ENCODE measurements around the gene SMAD6.

Gene SMAD6

GRCh38 chr15:66675446-66675845, 26.6 kb upstream of the SMAD6 start:
- Histone ChIP-seq H4K20me1 (ENCODE audit: insufficient read depth) (no peaks in the 10 kb centered on the region), H2AFZ (ENCODE audit: low read depth) (no peak overlapping the region), H3K27ac (no peak overlapping the region), H3K79me2 (ENCODE audit: insufficient read depth, low read depth) (no peaks in the 10 kb centered on the region), H3K9ac (no peak overlapping the region), H3K27me3 (ENCODE audit: insufficient read depth, low read depth) (no peaks in the 10 kb centered on the region), H3K36me3 (ENCODE audit: insufficient read depth) (no peaks in the 10 kb centered on the region), H3K4me1 (ENCODE audit: low read depth, poor library complexity, severe bottlenecking) (no peaks in the 10 kb centered on the region), H3K4me2 (no peak overlapping the region), H3K4me3 (IDR thresholded peaks at IDR 0.05; ENCODE audit: insufficient read depth, low read depth, low read length) (no peak overlapping the region)
- TF ChIP-seq CTCF (conservative IDR thresholded peaks at IDR 0.05; ENCODE audit: low read depth, low read length) = no peak

DNA sequence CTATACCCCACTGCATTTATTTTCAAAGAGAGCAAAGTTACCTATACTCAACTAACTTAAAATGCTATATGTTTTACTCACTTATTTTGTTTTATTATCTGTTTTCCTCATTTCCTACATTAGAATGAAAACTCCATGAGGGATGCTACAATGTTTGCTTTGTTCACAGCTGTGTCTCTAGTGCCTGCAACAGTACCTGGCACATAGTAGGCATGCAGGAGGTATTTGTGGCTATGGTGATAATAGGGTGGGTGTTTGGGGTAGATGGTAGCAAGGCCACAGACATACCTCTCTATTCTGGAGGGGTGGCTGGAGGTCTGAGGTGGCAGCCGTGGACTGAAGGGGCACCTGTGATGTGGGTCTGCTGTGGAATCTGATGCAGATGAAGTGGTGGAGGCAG, 24.7 kb upstream of the SMAD6 start:
- no peak overlapping the region for H3K9ac ChIP-seq
- no peaks in the 10 kb centered on the region for H4K20me1 ChIP-seq (ENCODE audit: insufficient read depth)
- H3K4me2 ChIP-seq = no peak overlapping the region
- no peaks in the 10 kb centered on the region for H3K4me1 ChIP-seq (ENCODE audit: low read depth, poor library complexity, severe bottlenecking)
- H3K27me3 ChIP-seq (ENCODE audit: insufficient read depth, low read depth) = no peaks in the 10 kb centered on the region
- H3K4me3 ChIP-seq (IDR thresholded peaks at IDR 0.05; ENCODE audit: insufficient read depth, low read depth, low read length) = no peak overlapping the region
- no peak overlapping the region for H2AFZ ChIP-seq (ENCODE audit: low read depth)
- H3K79me2 ChIP-seq (ENCODE audit: insufficient read depth, low read depth) = no peaks in the 10 kb centered on the region
- no peak overlapping the region for H3K27ac ChIP-seq
- TF ChIP-seq CTCF (conservative IDR thresholded peaks at IDR 0.05; ENCODE audit: low read depth, low read length) = no peak
- H3K36me3 ChIP-seq (ENCODE audit: insufficient read depth) = no peaks in the 10 kb centered on the region

DNA sequence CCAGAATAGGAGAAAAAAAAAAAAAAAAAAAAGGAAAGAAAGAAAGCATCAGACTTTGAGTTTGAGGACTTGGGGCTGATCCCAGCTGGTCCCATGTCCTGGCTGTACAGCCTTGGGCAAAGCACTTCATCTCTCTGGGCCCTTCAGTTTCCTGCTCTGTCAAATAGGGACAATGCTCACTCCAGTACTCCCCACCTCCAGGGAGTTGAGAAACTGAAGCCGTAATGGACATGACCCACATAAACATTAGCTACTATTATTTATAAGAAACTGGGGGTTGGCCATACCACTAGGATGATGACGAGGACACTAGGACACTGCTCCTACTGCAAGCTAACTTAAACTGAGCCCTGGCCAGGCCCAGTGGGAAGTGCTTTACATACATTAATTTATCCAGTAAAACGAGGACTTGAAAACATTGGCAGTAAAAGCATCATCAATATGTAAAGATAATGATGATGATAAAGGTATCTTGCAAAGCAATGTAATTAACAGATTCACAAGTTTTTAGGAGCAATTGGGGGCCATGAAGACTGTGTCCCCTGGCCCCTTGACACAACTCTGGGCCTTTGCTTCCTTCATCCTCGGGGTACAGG, 22.9 kb upstream of the SMAD6 start:
- H3K9ac ChIP-seq = no peak overlapping the region
- H3K4me1 ChIP-seq (ENCODE audit: low read depth, poor library complexity, severe bottlenecking) = no peaks in the 10 kb centered on the region
- no peak overlapping the region for H3K27ac ChIP-seq
- H3K4me3 ChIP-seq (IDR thresholded peaks at IDR 0.05; ENCODE audit: insufficient read depth, low read depth, low read length) = no peak overlapping the region
- H3K79me2 ChIP-seq (ENCODE audit: insufficient read depth, low read depth) = no peaks in the 10 kb centered on the region
- H3K36me3 ChIP-seq (ENCODE audit: insufficient read depth) = no peaks in the 10 kb centered on the region
- H3K27me3 ChIP-seq (ENCODE audit: insufficient read depth, low read depth) = no peaks in the 10 kb centered on the region
- TF ChIP-seq CTCF (conservative IDR thresholded peaks at IDR 0.05; ENCODE audit: low read depth, low read length) = no peak
- H3K4me2 ChIP-seq = no peak overlapping the region
- H4K20me1 ChIP-seq (ENCODE audit: insufficient read depth) = no peaks in the 10 kb centered on the region
- H2AFZ ChIP-seq (ENCODE audit: low read depth) = no peak overlapping the region

- Histone ChIP-seq H3K27ac (no peak overlapping the region), H3K36me3 (ENCODE audit: insufficient read depth) (no peaks in the 10 kb centered on the region), H3K4me2 (no peak overlapping the region), H3K4me3 (IDR thresholded peaks at IDR 0.05; ENCODE audit: insufficient read depth, low read depth, low read length) (no peak overlapping the region), H4K20me1 (ENCODE audit: insufficient read depth) (no peaks in the 10 kb centered on the region), H3K79me2 (ENCODE audit: insufficient read depth, low read depth) (no peaks in the 10 kb centered on the region), H3K4me1 (ENCODE audit: low read depth, poor library complexity, severe bottlenecking) (no peaks in the 10 kb centered on the region), H3K9ac (no peak overlapping the region), H3K27me3 (ENCODE audit: insufficient read depth, low read depth) (no peaks in the 10 kb centered on the region), H2AFZ (ENCODE audit: low read depth) (no peak overlapping the region)
- TF ChIP-seq CTCF (conservative IDR thresholded peaks at IDR 0.05; ENCODE audit: low read depth, low read length) = no peak
These were observed 22.4 kb upstream of the SMAD6 start for GRCh38 chr15:66679657-66680108.

Measured in KMS-11 (cell line).